ENCODE measurements around the gene SMO.
"Not testable (repeated sequence)": the region's sequence is repeated elsewhere in the genome, so short reads cannot be mapped to it uniquely, and the experiment has no call there.

The SMO gene

GRCh38 chr7:129240119-129240820 is 51.8 kb downstream of the SMO start:
- DNase-seq: no peak

GRCh38 chr7:129244220-129244619 is 55.8 kb downstream of the SMO start:
- no peak for DNase-seq

GRCh38 chr7:129245533-129245932 is 57.1 kb downstream of the SMO start:
- DNase-seq: no peak

GRCh38 chr7:129247087-129247486 is 58.7 kb downstream of the SMO start:
- no peak for DNase-seq

GRCh38 chr7:129252128-129252527 is 63.7 kb downstream of the SMO start:
- DNase-seq: no peak

GRCh38 chr7:129252603-129253002 is 64.2 kb downstream of the SMO start:
- not testable (repeated sequence) for DNase-seq

- DNase-seq: no peak
Observed at GRCh38 chr7:129255800-129256199, 67.4 kb downstream of the SMO start.

- no peak for DNase-seq
Observed at GRCh38 chr7:129256221-129256620, 67.8 kb downstream of the SMO start.

- no peak for DNase-seq
Observed at GRCh38 chr7:129257168-129257567, 68.7 kb downstream of the SMO start.

GRCh38 chr7:129258649-129259389 is 70.4 kb downstream of the SMO start:
- DNase-seq: no peak

GRCh38 chr7:129262324-129262723 is 73.9 kb downstream of the SMO start:
- DNase-seq: no peak
